Breast epithelium (tissue), 4 donors: ENCODE data around the gene CERS4. TPM values are rescaled to one million over a fixed set of nuclear protein-coding genes. Genes with fewer than 3 reads are reported as not detected.
A peak's percentile ranks its signal among the peaks of the same experiment; 100 is the strongest.
"Not testable (repeated sequence)": the region's sequence is repeated elsewhere in the genome, so short reads cannot be mapped to it uniquely, and the experiment has no call there.

Experiments
- DNase-seq, 2 donors: peaks; one replicate each; pipeline ENCODE4 v3.0.0-alpha.2; 2019; ENCODE audit warnings: low spot score in 2 of 2
- H3K27ac ChIP-seq, 2 donors: fragments of 200-600 bp; sonication (generic) in 1 of 2; one replicate each; pipeline ENCODE4 v1.5.1; 2016 to 2019; ENCODE audit warnings: mild to moderate bottlenecking in 1 of 2
- H3K27me3 ChIP-seq, 2 donors: fragments of 200-600 bp; sonication (generic) in 1 of 2; one replicate each; pipeline versions ENCODE4 v1.5.1 to v1.6.0; 2017 to 2019; ENCODE audit warnings: control low read depth in 1 of 2, mild to moderate bottlenecking in 1 of 2
- H3K36me3 ChIP-seq: fragments of 200-600 bp; one replicate; pipeline ENCODE4 v1.5.1; 2019
- H3K4me1 ChIP-seq, 2 donors: fragments of 200-600 bp; sonication (generic); one replicate each; pipeline ENCODE4 v1.5.1; 2016 to 2019; ENCODE audit warnings: control low read depth in 1 of 2
- H3K4me3 ChIP-seq, 3 donors: fragments of 200-600 bp; sonication (generic); 1 replicate in 2 of 3; 2 replicates in 1 of 3; pipeline ENCODE4 v1.5.1; 2016 to 2019; ENCODE audit warnings: mild to moderate bottlenecking in 3 of 3, moderate library complexity in 2 of 3
- H3K9me3 ChIP-seq, 2 donors: fragments of 200-600 bp; sonication (generic) in 1 of 2; one replicate each; pipeline ENCODE4 v1.5.1; 2016 to 2019; ENCODE audit warnings: control low read depth in 1 of 2
- CTCF ChIP-seq, 3 donors: fragments of 450-650 bp; IDR thresholded peaks; one replicate each; pipeline ENCODE4 v1.5.1; 2016 to 2017; ENCODE audit warnings: antibody characterized with exemption in 3 of 3, mild to moderate bottlenecking in 3 of 3, moderate library complexity in 3 of 3
- POLR2A ChIP-seq: fragments of 450-650 bp; IDR thresholded peaks from one replicate; pipeline ENCODE4 v1.6.1; 2016; ENCODE audit warnings: antibody characterized with exemption, mild to moderate bottlenecking, moderate library complexity
- POLR2AphosphoS5 ChIP-seq, 3 donors: sonication (generic); formaldehyde crosslinking; IDR thresholded peaks; one replicate each; pipeline ENCODE4 v1.6.1; 2017; ENCODE audit warnings: antibody characterized with exemption in 3 of 3
- intact Hi-C: fragments of 100-400 bp; cut with DNase I; formaldehyde crosslinking; loops from one replicate; pipeline ENCODE4 v1.15.1; 2023; ENCODE audit warnings: low total_unique reads
- total RNA-seq, 3 donors: library from RNA; depleted of rRNA; stranded (reverse); fragments of >200 nt; gene quantifications; one replicate each; pipeline ENCODE4 v1.1.0, GENCODE V29; 2016

The CERS4 gene
- total RNA-seq, 3 donors from 2014 or later, result 26.4 to 141 (median 64.1) TPM

GRCh38 chr19:8259142-8259921 lies 50.2 kb downstream of the CERS4 start:
- Histone ChIP-seq H3K27me3 (no peaks in the 10 kb centered on the region), H3K9me3 (no peaks in the 10 kb centered on the region), H3K27ac (no peak overlapping the region), H3K4me3 (no peak overlapping the region), H3K4me1 (no peaks in the 10 kb centered on the region), H3K36me3 (no peaks in the 10 kb centered on the region)
- TF ChIP-seq POLR2A, result no peak
- no peak for TF ChIP-seq CTCF (IDR thresholded peaks at IDR 0.05)
- no peak for TF ChIP-seq POLR2AphosphoS5 (IDR thresholded peaks at IDR 0.05)
- intact Hi-C loops, result loop anchor here (10.0 kb wide), 1 partner anchor 95 kb away; no protein-coding TSS in a partner anchor
- peak in 1 of 2 donors; percentile 6 for DNase-seq

DNA sequence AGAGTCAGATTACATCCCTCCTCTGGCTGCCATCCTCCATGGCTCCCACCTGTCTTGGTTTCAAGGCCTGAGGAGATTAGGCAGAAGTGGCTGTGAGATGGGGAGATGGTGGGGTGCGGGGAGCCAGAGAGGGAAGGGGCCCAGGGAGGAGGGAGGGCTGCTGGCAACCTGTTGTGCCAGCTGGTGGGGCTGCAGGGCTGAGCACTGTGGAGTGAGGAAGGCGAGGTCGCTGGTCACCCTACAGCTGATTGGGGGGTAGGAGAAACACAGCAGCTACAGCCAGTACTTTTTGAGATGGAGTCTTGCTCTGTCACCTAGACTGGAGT lies 50.7 kb downstream of the CERS4 start:
- Histone ChIP-seq H3K4me1 (no peaks in the 10 kb centered on the region), H3K27me3 (no peaks in the 10 kb centered on the region), H3K4me3 (no peak overlapping the region), H3K27ac (no peak overlapping the region), H3K36me3 (no peaks in the 10 kb centered on the region), H3K9me3 (no peaks in the 10 kb centered on the region)
- TF ChIP-seq POLR2A (no peak), CTCF (IDR thresholded peaks at IDR 0.05) (no peak), POLR2AphosphoS5 (IDR thresholded peaks at IDR 0.05) (no peak)
- peak in 1 of 2 donors; percentile 28 for DNase-seq
- intact Hi-C loops, result loop anchor here (10.0 kb wide), 1 partner anchor 95 kb away; no protein-coding TSS in a partner anchor

DNA sequence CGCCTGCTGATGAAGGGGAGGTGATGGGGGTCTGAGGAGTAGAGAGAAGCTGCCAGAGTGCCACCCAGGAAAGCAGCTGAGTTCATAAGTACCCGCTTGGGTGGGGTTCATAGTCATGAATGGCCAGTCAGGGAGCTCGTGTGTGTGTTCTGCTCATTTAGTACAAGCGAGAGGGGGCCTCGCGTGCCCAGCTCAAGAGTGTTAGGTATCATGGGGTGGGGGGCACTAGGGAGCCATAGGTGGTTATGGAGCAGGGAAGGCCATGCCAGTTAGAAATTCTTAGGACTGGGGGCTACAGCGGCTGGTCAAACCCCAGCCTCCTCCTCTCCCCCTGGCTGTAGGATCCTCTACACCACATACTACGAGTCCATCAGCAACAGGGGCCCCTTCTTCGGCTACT lies 52.2 kb downstream of the CERS4 start:
- peak in 1 of 2 donors; percentile 42 for DNase-seq
- no peaks in the 10 kb centered on the region for H3K4me1 ChIP-seq
- TF ChIP-seq POLR2A (no peak), CTCF (IDR thresholded peaks at IDR 0.05) (no peak), POLR2AphosphoS5 (IDR thresholded peaks at IDR 0.05) (no peak)
- H3K36me3 ChIP-seq, result no peaks in the 10 kb centered on the region
- intact Hi-C loops, result no loop called here
- H3K4me3 ChIP-seq, result no peak overlapping the region
- H3K9me3 ChIP-seq, result no peaks in the 10 kb centered on the region
- no peaks in the 10 kb centered on the region for H3K27me3 ChIP-seq
- H3K27ac ChIP-seq, result no peak overlapping the region

DNA sequence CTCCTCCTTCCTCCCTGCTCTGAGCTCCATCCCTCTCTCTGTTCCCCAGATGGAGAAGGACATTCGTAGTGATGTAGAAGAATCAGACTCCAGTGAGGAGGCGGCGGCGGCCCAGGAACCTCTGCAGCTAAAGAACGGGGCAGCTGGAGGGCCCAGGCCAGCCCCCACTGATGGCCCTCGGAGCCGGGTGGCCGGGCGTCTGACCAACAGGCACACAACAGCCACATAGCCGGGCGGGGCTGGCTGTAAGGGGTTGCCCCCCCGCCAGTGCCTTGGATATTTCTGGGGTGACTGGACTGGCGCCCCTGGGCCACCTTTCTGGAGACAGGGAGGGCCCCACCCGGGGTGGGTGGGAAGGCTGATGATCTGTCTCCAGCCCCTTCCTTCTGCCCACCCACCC lies 52.7 kb downstream of the CERS4 start:
- Histone ChIP-seq H3K9me3 (no peaks in the 10 kb centered on the region), H3K4me3 (no peak overlapping the region), H3K27ac (no peak overlapping the region), H3K27me3 (no peaks in the 10 kb centered on the region), H3K4me1 (no peaks in the 10 kb centered on the region), H3K36me3 (no peaks in the 10 kb centered on the region)
- TF ChIP-seq POLR2AphosphoS5 (IDR thresholded peaks at IDR 0.05) (no peak), POLR2A (no peak), CTCF (IDR thresholded peaks at IDR 0.05) (no peak)
- DNase-seq, result peak in 1 of 2 donors; percentile 38
- intact Hi-C loops, result no loop called here

- Histone ChIP-seq H3K27me3 (no peaks in the 10 kb centered on the region), H3K4me1 (no peaks in the 10 kb centered on the region), H3K36me3 (no peaks in the 10 kb centered on the region), H3K27ac (no peak overlapping the region), H3K4me3 (no peak overlapping the region), H3K9me3 (no peaks in the 10 kb centered on the region)
- intact Hi-C loops, result no loop called here
- DNase-seq, result peak in 1 of 2 donors; percentile 15
- TF ChIP-seq CTCF (IDR thresholded peaks at IDR 0.05), result no peak
- no peak for TF ChIP-seq POLR2A
- no peak for TF ChIP-seq POLR2AphosphoS5 (IDR thresholded peaks at IDR 0.05)
These were observed 53.3 kb downstream of the CERS4 start for GRCh38 chr19:8262431-8262830.

DNA sequence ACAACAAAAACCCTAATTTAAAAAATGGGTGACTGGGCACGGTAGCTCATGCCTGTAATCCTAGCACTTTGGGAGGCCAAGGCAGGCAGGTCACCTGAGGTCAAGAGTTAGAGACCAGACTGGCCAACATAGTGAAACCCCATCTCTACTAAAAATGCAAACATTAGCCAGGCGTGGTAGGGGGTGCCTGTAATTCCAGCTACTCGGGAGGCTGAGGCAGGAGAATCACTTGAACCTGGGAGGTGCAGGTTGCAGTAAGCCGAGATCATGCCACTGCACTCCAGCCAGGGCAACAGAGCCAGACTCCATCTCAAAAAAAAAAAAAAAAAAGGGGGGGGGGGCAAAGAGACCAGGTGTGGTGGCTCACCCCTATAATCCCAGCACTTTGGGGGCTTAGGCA lies 55.1 kb downstream of the CERS4 start:
- H3K27ac ChIP-seq, H3K9me3 ChIP-seq, intact Hi-C loops, H3K4me1 ChIP-seq, H3K27me3 ChIP-seq, H3K36me3 ChIP-seq, H3K4me3 ChIP-seq: not testable (repeated sequence)
- peak in 1 of 2 donors; percentile 5 for DNase-seq
